CD4-positive, alpha-beta T cell treated with Interleukin-6 for 4 hours (primary cell): ENCODE measurements around the gene TRAK1.
"Not testable (repeated sequence)": the region's sequence is repeated elsewhere in the genome, so short reads cannot be mapped to it uniquely, and the experiment has no call there.

Experiments
- DNase-seq: peaks from one replicate; pipeline ENCODE4 v3.0.0-alpha.2; 2020; ENCODE audit warnings: mixed read lengths

The TRAK1 gene

GRCh38 chr3:42090973-42091731, at the start of gene TRAK1:
Gene TRAK1, plus strand, starts transcription at chr3:42091357. Its CDS starts 113 bp downstream, at chr3:42091470.
- DNase-seq = no peak

DNA sequence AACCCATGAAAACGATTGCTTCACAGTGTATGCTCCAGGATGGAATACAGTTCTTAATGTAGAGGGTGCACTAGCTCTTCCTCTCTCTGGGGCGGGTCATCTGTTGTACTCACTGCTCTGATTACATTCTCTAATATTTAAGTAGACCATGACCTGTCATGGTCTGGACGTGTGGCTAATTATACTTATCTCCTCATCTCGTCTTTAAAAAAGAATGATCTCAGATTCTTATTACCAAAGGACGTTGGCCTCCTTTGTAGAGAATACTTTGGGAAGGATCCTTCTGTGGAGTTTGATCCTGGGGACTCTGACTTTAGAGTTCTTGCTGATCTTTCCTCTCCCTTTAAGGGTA, 48.4 kb upstream of the TRAK1 start:
- DNase-seq = no peak

DNA sequence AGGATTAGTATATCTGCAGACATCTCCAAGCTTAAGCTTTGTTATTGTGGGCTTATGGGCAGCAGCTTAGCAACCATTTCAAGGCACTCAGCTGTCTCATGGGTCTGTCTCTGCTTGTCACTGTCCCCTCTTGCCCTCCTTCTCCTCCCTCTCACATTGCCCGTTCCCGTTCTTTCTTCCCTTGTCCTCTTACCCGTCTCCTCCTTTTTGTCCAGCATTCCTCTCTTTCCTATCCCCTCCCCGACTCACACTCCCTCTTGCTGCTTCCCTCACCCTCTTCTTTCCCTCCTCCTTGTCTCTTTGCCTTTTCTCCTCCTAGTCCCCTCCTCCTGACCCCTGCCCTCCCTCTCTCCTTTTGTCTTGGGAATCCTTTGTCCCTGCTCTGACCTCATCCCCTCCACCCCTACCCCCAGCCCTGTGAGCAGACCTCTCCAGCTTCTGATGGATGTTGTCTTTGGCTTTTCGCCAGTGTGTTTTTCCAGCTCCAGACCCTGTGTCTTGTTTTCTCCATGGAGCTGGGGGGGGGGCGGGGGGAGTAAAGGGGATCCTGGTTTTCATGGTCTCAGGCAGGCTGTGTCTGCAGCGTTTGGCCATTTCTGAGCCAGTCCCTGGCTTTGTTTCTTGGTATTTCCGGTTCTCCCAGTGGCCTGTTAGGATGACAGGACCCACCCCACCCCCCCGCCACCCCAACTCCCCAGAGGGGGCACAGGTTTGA, 47.9 kb upstream of the TRAK1 start:
- DNase-seq = no peak

DNA sequence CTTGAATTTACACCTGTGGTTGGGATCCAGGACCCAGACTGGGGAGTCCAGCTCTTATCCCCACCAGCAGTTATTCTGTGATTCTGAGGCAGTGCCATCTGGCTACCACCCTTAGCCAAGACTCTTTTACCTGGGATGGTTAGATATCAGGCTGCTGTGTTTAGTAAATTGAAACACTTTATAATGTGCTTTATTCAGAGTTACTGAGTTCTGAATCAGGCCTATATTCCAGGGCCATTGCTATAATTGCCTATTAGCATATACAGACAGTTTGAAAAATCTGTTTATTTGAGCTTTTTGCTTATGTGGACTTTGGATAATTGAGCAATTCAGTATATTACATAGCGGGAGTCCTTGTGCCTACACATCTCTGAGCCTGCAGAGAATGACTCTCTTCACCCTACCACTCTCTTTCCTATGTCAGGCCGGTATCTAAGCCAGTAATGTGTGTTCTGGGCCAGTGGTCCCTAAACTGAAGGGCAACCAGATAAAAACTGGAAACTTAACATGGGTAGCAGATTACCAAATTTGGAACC, 45.4 kb upstream of the TRAK1 start:
- no peak for DNase-seq

DNA sequence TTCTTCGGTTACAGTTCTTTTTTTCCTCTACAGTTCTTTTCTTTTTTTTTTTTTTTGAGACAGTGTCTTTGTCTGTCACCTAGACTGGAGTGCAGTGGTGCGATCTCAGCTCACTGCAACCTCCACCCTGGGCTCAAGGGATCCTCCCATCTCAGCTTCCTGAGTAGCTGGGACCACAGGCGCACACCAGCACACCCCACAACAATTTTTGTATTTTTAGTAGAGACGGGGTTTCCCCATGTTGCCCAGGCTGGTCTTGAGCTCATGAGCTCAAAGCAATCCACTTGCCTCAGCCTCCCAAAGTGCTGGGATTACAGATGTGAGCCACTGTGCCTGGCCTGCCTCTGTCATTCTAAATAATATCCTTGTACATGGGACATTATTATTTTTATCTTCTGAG, 42.6 kb upstream of the TRAK1 start:
- not testable (repeated sequence) for DNase-seq

GRCh38 chr3:42050126-42050525, 41.0 kb upstream of the TRAK1 start:
- DNase-seq = no peak

DNA sequence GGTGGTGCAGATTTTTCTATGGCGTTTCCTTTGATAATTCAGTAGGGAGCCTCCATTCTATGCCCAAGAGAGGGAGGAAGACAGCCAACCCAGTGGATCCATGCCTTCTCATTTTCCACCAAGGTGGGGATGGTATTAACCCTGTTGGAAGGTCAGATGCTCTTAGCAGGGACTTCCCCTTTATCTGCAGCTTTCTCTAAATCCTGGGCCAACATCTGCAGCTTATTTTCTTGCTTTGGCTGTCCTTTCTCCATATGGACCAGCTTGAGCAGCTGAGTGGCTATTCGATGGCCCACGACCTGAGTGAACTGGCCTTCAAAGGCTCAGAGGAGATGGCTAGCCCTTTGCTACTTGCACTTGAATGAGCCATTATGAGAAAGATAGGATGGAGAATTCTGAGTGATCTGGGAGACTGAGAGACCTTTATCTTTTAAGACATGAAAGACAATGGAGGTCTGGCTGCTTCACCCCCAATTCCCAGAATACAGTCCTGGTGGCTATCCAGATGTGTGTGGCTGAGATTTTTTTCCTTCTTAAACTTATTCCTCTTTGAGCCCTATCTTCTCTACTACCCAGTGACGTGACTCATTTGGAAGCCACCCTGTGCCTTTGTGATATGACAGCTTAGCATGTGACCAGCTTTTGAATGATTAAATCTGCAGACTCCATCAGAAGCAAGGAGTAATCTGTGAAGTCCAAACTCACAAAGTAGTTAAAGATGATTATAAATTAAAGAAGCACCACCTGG, 39.6 kb upstream of the TRAK1 start:
- no peak for DNase-seq

DNA sequence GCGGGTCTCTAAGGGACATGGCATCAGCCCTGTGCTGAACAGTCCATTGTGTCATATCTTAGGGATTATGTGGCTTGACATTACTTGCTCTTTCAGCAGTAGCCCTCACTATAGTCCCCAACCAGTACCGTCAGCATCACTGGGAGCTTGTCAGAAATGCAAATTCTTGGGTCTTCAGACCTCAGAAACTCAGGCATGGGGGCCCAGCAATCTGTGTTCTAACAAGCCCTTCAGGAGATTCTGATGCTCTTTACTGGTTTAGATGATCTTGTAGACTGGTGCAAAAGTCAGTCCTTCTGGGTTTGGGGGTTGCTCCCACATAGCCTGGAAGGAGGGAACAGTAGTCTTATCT, 39.0 kb upstream of the TRAK1 start:
- no peak for DNase-seq

GRCh38 chr3:42052484-42053351, 38.4 kb upstream of the TRAK1 start:
- DNase-seq = no peak

DNA sequence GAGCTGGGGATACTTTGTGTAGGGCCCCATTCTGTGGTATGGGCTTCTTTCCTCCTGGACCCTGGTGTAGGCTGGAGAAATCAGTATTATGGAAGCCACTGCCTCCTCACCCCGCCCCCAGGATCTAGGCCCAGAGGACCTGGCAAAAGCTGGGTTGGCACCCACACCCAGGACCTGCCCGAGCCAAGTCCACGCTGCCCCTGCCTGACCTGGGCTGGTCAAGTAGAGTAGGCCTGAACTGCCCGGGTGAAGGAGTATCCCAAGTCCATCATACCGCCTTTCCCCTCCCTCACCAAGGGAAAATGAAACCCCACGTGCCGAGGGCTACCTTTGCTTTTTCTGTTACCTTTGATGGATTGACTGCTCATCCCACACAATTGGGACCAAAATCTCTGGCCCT, 37.7 kb upstream of the TRAK1 start:
- DNase-seq = no peak

GRCh38 chr3:42055291-42055690, 35.9 kb upstream of the TRAK1 start:
- DNase-seq = no peak

GRCh38 chr3:42056840-42057239, 34.3 kb upstream of the TRAK1 start:
- DNase-seq = no peak

GRCh38 chr3:42057561-42058211, 33.5 kb upstream of the TRAK1 start:
- no peak for DNase-seq

DNA sequence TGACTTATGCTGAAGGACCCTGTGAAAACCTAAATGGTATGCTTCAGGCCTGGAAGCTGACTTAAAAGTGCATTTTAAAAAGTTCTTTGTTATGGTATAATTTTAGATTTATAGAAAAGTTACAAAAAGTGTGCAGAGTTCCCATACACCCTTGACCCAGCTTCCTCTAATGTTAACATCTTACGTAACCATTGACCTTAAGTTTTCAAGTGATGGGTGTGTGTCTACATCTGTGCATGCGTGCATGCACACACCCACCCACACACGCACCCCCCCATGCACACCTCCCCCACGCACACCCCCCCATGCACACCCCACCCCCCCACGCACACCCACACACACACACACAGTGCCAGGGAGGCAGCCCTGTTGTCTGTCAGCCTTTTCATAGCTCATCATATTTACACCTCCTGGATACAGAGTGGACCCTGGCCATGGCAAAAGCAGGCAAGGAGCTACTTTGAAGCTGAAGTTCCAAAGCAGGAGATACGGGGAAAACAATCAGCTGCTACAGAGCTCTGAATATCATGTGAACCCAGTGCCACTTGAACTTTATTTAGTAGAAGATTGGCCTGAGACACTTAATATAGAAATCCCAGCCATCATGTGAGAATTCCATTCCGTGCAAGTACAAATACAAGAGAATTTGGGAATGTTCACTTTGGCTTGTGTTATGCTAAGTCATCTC, 30.0 kb upstream of the TRAK1 start:
- DNase-seq = no peak

GRCh38 chr3:42061713-42062380, 29.3 kb upstream of the TRAK1 start:
- no peak for DNase-seq

- no peak for DNase-seq
Observed at GRCh38 chr3:42062464-42062863, 28.7 kb upstream of the TRAK1 start.

DNA sequence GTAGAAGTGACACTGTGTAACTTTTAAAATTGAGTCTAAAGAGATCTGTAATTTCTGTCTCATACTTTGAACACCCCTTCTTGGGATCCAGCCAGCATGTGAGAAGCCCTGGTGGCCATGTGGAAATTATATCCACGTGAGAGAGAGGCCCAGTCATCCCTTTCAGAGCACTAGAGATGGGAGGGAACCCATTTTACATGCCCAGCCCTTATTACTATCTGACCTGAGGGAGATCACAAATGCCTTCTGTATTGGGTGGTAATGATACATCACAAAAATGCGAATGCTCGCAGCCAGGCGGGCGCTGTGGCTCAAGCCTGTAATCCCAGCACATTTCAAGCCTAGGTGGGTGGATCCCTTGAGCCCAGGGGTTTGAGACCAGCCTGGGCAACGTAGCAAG, 27.3 kb upstream of the TRAK1 start:
- no peak for DNase-seq

- no peak for DNase-seq
Observed at GRCh38 chr3:42066516-42067181, 24.5 kb upstream of the TRAK1 start.

- no peak for DNase-seq
Observed at GRCh38 chr3:42067326-42067725, 23.8 kb upstream of the TRAK1 start.
